ENCODE data around the gene CD44.

CD44 gene

GRCh38 chr11:35228328-35228725 is 89.4 kb downstream of the CD44 start:
- TF ChIP-seq CTCF (IDR thresholded peaks at IDR 0.05), result no peak

GRCh38 chr11:35230388-35230787 is 91.4 kb downstream of the CD44 start:
- no peak for TF ChIP-seq CTCF (IDR thresholded peaks at IDR 0.05)

GRCh38 chr11:35231076-35231860 is 92.3 kb downstream of the CD44 start:
- no peak for TF ChIP-seq CTCF (IDR thresholded peaks at IDR 0.05)

- TF ChIP-seq CTCF (IDR thresholded peaks at IDR 0.05), result no peak
Measured at GRCh38 chr11:35232891-35233330, 93.9 kb downstream of the CD44 start.

GRCh38 chr11:35233518-35233917 is 94.5 kb downstream of the CD44 start:
- TF ChIP-seq CTCF (IDR thresholded peaks at IDR 0.05), result no peak

GRCh38 chr11:35234460-35235156 is 95.6 kb downstream of the CD44 start:
- TF ChIP-seq CTCF (IDR thresholded peaks at IDR 0.05), result no peak

GRCh38 chr11:35235157-35235468 is 96.1 kb downstream of the CD44 start:
- TF ChIP-seq CTCF (IDR thresholded peaks at IDR 0.05), result no peak
